Epithelial cell of prostate (primary cell): Measurements from ENCODE around the gene MRGPRX4.

Source experiments
- DNase-seq: peaks from one replicate; pipeline ENCODE4 v3.0.0-alpha.2; 2011; ENCODE audit warnings: low read depth, low spot score
- H3K27ac ChIP-seq: fragments of 450-650 bp; 2 replicates; pipeline ENCODE4 v1.5.1; 2017; ENCODE audit warnings: mild to moderate bottlenecking

The MRGPRX4 gene

GRCh38 chr11:18204771-18205170 lies 32.1 kb downstream of the MRGPRX4 start:
- no peak for DNase-seq

DNA sequence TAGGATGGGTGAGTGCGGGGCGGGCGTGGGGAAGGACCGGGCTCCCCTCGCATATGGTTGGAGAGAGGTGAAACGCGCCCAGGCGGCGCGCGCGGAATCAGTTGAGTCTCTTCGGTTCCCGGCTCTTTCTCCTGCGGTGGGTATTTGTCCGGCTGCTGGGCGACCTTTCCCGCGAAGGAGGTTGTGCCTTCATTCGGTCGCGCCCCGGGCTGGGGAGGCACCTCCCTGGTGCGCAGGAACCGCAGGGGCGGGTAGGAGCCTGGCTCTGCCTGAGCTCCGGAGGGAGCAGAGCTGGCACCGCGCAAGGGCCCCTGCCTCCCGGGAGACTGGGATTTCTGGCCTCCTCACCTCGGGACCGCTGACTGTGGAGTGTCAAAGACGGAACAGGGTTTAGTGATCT lies 36.4 kb downstream of the MRGPRX4 start:
- DNase-seq: no peak
- no peak overlapping the region for H3K27ac ChIP-seq

More at GRCh38 chr11:18204771-18205170, 32.1 kb downstream of the MRGPRX4 start:
- H3K27ac ChIP-seq: no peak overlapping the region

DNA sequence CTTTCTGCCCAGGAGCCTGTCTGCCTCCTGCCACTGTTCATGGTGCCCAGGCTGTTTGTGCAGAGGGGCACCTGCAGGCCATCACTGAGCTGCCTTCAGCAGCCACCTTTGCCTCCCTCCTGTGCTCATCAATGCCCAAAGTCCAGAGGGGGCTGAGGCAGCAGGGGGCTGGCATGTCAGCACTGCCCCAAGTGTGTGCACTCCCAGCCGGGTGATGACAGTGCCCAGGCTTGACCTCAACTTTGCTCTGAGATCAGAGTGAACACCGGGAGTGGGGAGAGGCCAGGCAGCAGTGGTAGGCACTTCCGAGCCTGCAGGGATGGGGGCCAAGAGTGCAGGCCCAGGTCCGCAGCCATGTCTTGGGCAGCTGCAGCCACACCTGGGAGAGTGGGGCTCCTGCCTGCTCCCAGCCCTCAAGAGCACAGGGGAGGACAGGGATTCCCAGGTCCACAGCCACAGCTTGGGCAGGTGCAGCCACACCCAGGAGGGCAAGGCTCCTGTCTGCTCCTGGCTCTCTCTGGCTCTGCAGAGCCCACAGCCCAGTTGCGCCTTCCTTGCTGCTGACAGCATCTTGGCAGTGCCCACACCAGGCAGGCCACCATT lies 48.7 kb downstream of the MRGPRX4 start:
- no peak for DNase-seq
- H3K27ac ChIP-seq: no peak overlapping the region

- no peak overlapping the region for H3K27ac ChIP-seq
- no peak for DNase-seq
These were observed 50.3 kb downstream of the MRGPRX4 start for GRCh38 chr11:18222814-18223421.
